ENCODE results near the gene GOLT1A. TPM values are rescaled to one million over a fixed set of nuclear protein-coding genes. Genes with fewer than 3 reads are reported as not detected.

The GOLT1A gene
- total RNA-seq, 1 experiment from 2014 or later = 0.49 TPM

GRCh38 chr1:204249736-204250427, 36.1 kb upstream of the GOLT1A start:
- ChIA-PET CTCF (no interaction called here), POLR2A (no interaction called here)
- no peaks in the 10 kb centered on the region for H3K36me3 ChIP-seq (ENCODE audit: control insufficient read depth, insufficient read depth, low read length)

DNA sequence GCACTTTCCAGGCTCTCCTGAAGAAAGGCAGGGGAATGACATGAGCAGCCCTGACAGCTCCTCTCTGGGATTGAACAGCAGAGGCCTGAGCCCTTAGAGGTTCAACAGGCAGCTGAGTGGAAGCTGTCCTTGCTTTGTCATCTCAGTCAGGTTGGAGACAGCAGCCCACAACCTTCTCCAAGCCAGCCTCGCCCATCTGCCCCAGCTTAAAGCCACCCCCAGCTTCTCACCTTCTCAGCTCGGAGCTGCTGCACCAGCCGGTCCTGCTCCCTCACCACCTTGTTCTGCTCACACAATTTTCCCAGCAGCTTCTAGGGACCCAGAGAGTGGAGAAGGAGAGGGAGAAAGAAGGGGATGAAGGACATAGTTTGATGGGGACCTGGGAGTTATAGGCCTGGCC, 35.2 kb upstream of the GOLT1A start:
- H3K36me3 ChIP-seq (ENCODE audit: control insufficient read depth, insufficient read depth, low read length) = no peaks in the 10 kb centered on the region
- no TSS peak for BruUV-seq (replicated peaks)
- ChIA-PET POLR2A (no interaction called here), CTCF (no interaction called here)
- H3K27ac ChIP-seq (ENCODE audit: low read length) = no peak overlapping the region
- no peak for TF ChIP-seq TCF7L2 (IDR thresholded peaks at IDR 0.05; ENCODE audit: low read depth, low read length)
- no peak for TF ChIP-seq POLR2AphosphoS5 (IDR thresholded peaks at IDR 0.05; ENCODE audit: low read depth, low read length)
- no peak for TF ChIP-seq SIN3A (IDR thresholded peaks at IDR 0.05; ENCODE audit: borderline replicate concordance, insufficient read depth, low read depth, low read length)
- TF ChIP-seq REST (IDR thresholded peaks at IDR 0.05; ENCODE audit: insufficient read depth in 1 of 2, low read depth in 2 of 2, low read length in 1 of 2) = no peak
- TF ChIP-seq, protein P1, sequence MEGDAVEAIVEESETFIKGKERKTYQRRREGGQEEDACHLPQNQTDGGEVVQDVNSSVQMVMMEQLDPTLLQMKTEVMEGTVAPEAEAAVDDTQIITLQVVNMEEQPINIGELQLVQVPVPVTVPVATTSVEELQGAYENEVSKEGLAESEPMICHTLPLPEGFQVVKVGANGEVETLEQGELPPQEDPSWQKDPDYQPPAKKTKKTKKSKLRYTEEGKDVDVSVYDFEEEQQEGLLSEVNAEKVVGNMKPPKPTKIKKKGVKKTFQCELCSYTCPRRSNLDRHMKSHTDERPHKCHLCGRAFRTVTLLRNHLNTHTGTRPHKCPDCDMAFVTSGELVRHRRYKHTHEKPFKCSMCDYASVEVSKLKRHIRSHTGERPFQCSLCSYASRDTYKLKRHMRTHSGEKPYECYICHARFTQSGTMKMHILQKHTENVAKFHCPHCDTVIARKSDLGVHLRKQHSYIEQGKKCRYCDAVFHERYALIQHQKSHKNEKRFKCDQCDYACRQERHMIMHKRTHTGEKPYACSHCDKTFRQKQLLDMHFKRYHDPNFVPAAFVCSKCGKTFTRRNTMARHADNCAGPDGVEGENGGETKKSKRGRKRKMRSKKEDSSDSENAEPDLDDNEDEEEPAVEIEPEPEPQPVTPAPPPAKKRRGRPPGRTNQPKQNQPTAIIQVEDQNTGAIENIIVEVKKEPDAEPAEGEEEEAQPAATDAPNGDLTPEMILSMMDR (IDR thresholded peaks at IDR 0.05) = no peak
- H3K27me3 ChIP-seq (ENCODE audit: control insufficient read depth, insufficient read depth, low read length) = no peaks in the 10 kb centered on the region
- H3K9me3 ChIP-seq (ENCODE audit: control insufficient read depth, insufficient read depth, low read depth, low read length) = no peaks in the 10 kb centered on the region
- in situ Hi-C loops (cut with HindIII; ENCODE audit: low pct_unique_long_range_greater_than_20kb, low sequenced_read_pairs) = no loop called here
- H3K4me1 ChIP-seq (ENCODE audit: control insufficient read depth, insufficient read depth, low read length) = no peaks in the 10 kb centered on the region
- DNase-seq (ENCODE audit: low read depth, low spot score) (no peak), ATAC-seq (no peak)
- intact Hi-C loops (cut with micrococcal nuclease; ENCODE audit: unreplicated experiment) = no loop called here
- no peak overlapping the region for H3K4me3 ChIP-seq (ENCODE audit: low read depth in 2 of 2, low read length in 2 of 2)

More at GRCh38 chr1:204249736-204250427, 36.1 kb upstream of the GOLT1A start:
- H3K4me1 ChIP-seq (ENCODE audit: control insufficient read depth, insufficient read depth, low read length) = no peaks in the 10 kb centered on the region
- no peaks in the 10 kb centered on the region for H3K9me3 ChIP-seq (ENCODE audit: control insufficient read depth, insufficient read depth, low read depth, low read length)
- H3K27ac ChIP-seq (ENCODE audit: low read length) = no peak overlapping the region
- no peaks in the 10 kb centered on the region for H3K27me3 ChIP-seq (ENCODE audit: control insufficient read depth, insufficient read depth, low read length)
- in situ Hi-C loops (cut with HindIII; ENCODE audit: low pct_unique_long_range_greater_than_20kb, low sequenced_read_pairs) = no loop called here
- DNase-seq (ENCODE audit: low read depth, low spot score) (no peak), ATAC-seq (no peak)
- no TSS peak for BruUV-seq (replicated peaks)
- intact Hi-C loops (cut with micrococcal nuclease; ENCODE audit: unreplicated experiment) = loop anchor here (10.0 kb wide), 1 partner anchor 115 kb away; no protein-coding TSS in a partner anchor
- no peak overlapping the region for H3K4me3 ChIP-seq (ENCODE audit: low read depth in 2 of 2, low read length in 2 of 2)
- TF ChIP-seq, protein P1 (IDR thresholded peaks at IDR 0.05) = no peak
